Gastroesophageal sphincter (tissue), 4 donors: Measurements from ENCODE around the gene ZNF816. TPM values are rescaled to one million over a fixed set of nuclear protein-coding genes. Genes with fewer than 3 reads are reported as not detected.

ENCODE experiments used
- total RNA-seq, 4 donors: library from RNA; depleted of rRNA; stranded (reverse); fragments of >200 nt; gene quantifications; one replicate each; pipeline ENCODE4 v1.1.0, GENCODE V29; 2016

The ZNF816 gene
- total RNA-seq, 4 donors from 2014 or later, result 5.3 to 7.8 (median 6.8) TPM

Other genes starting within 250 kb of the ZNF816 start
- 10 to 100 TPM in 2 of 4 donors, 1 to 10 TPM in 2; 4.8 to 14.6 (median 9.7) TPM for gene ZNF611, start 227.8 kb downstream of the ZNF816 start, total RNA-seq
- gene ZNF600, start 176.1 kb downstream of the ZNF816 start, total RNA-seq, result 10 to 100 TPM in 1 of 4 donors, 1 to 10 TPM in 3; 3.2 to 10.9 (median 6.6) TPM
- gene ZNF28, start 141.2 kb downstream of the ZNF816 start, total RNA-seq, result 10 to 100 TPM in 2 of 4 donors, 1 to 10 TPM in 2; 6.1 to 25.2 (median 11.1) TPM
- 10 to 100 TPM; 10.0 to 17.0 (median 13.2) TPM for gene ZNF468, start 105.3 kb downstream of the ZNF816 start, total RNA-seq
- gene ZNF320, start 65.2 kb downstream of the ZNF816 start, total RNA-seq, result 10 to 100 TPM in 2 of 4 donors, 1 to 10 TPM in 2; 8.4 to 16.2 (median 12.1) TPM
- gene ZNF888, start 39.5 kb downstream of the ZNF816 start, total RNA-seq, result 1 to 10 TPM; 2.6 to 4.1 (median 3.0) TPM
- gene ERVV-1, start 51.0 kb upstream of the ZNF816 start, total RNA-seq, result not detected
- not detected for gene ERVV-2, start 81.9 kb upstream of the ZNF816 start, total RNA-seq
- 10 to 100 TPM; 21.4 to 71.1 (median 31.7) TPM for gene ZNF160, start 140.5 kb upstream of the ZNF816 start, total RNA-seq
- 10 to 100 TPM in 3 of 4 donors, 1 to 10 TPM in 1; 8.6 to 35.0 (median 14.1) TPM for gene ZNF415, start 170.0 kb upstream of the ZNF816 start, total RNA-seq
- 10 to 100 TPM in 1 of 4 donors, 1 to 10 TPM in 3; 8.5 to 14.2 (median 8.8) TPM for gene ZNF347, start 196.2 kb upstream of the ZNF816 start, total RNA-seq
- gene ZNF665, start 230.5 kb upstream of the ZNF816 start, total RNA-seq, result 10 to 100 TPM in 1 of 4 donors, 1 to 10 TPM in 3; 2.1 to 32.1 (median 4.1) TPM